DMS53 (cell line): ENCODE data around the gene GRIK2.

Source experiments
- DNase-seq: peaks from one replicate; lab custom pipeline; 2025; lab: John Stamatoyannopoulos, UW

Gene GRIK2

DNA sequence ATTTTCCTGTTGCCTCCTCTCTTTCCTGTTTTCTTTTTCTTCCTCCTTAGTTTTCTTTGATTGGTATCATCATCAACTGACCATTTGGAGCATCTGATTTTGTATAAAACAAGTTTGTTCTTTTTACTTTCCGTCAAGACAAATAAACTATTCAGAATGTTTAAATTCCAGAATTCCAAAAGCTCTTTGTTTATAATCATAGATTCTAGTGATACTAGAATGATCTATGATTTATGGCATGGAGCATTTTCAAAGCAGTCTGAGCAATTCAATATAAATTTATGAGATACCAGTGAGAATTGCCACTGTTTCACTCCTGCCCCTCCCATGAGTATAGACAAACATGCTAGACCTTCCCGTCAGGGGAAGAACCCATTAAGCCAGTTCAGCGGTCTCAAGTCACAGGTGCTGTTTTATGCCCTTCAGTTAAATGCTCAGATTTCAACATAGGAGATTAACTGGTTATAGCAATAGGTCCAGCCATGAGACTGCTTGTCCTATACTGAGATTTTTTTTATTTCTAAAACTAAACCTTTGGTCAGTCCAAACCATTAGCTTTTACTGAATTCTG, 60.7 kb downstream of the GRIK2 start:
- no peak for DNase-seq

DNA sequence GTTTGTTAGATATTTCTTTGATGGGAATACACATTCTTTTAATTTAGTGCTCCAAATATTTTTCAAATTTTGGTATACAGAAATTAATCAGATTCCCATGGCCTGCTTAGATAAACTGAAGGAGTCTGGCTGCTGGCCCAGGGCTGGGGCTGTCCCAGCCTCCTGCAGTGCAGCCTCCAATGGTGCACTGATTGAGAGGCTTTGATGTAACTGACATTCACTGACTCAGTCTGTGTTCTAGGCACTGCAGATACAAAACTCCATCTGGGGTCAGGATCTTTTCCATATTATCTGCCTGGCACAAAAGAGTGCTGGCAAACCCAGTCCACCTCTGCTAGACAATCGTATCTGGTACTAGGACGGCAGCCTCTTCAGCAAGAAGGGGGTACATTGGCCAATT, 64.8 kb downstream of the GRIK2 start:
- no peak for DNase-seq

DNA sequence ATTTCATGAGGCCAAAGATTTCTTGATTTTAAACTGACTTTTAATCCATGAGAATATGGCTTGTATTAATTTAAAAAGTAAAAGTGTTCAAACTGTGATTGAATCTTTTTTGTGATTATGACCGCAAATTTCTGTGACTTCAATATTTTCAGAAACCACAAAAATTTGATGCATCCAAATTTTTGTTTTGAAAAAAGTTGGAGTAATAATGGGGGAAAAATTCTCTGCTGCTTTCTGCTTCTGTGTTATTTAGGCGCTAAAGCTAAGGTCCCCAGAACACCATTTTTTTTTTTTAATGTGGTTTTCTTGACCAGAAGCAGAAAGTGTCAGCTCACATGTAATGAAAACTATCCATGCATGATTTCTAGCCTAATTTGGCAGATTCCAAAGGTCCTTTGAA, 65.3 kb downstream of the GRIK2 start:
- DNase-seq = no peak

DNA sequence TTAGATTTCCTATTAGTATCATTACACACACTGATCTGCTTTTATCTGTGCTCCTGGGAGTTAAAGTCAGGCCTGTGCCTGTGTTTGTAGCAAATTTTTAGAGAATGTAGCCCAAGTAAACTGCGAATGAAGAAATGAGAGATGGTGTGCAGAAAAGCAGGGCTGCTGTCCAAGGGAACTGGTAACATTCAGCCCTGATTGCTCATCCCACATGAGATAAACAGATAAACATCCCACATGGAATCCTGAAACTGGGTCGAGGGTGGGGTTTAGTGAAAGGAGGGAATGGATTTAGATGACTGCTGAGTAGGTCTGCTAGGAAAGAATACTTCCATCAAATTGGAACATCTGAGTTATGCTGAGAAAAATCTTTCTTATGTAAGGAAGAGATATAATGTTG, 69.1 kb downstream of the GRIK2 start:
- DNase-seq = no peak

DNA sequence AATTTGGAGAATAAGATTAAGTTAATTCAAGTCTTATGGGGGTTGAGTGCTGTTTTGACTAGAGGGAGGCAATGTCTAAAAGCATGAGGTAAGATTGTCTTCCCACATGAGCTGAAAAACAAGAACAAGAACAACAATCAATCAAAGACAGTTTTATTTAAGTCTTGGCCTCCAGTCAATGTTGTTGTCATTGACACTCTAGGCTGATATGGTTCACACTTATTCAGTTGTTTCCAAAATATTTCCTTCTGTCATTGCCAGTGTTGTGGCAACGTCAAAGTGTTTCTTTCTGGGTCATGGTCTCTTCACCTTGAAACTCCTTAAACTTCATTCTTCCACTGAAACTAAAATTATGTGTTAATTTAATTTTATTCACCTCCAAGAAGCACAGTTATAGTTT, 72.4 kb downstream of the GRIK2 start:
- DNase-seq = no peak

DNA sequence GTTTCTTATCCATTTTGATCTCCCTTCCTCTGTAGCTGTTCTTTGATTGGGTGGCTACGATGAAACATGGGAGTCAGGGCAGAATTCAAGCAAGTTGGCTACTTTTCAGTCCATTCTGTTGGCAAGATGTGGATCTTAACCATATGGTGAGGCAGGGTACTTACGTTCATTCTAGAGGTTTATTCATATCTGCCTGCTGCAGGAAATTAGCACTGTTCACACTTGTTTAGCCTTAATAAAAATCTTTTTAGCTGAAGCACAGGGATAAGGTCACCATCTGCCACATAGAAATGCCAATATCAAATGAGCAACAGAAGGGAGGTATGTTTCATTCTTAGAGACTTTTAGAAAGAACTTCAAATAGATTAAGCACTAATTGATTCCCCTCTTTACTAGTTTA, 83.9 kb downstream of the GRIK2 start:
- DNase-seq = no peak

DNA sequence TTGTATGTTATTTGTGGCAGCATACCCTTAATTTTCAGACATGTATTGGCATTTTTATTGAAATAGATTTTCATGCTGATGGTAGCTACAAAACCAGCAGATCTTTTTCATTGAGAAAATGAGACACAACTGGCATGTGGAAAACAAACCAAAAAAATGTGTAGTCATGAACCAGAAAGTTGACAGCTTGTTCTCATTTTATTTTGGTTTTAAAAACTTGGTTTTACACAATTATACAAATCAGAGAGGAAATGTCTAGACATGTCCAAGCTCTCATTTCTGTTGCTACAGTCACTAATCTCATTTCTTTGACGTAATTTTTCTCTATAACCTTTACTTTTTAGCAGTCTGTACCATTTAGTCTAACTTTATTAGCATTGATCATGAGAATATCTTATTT, 85.4 kb downstream of the GRIK2 start:
- no peak for DNase-seq

DNA sequence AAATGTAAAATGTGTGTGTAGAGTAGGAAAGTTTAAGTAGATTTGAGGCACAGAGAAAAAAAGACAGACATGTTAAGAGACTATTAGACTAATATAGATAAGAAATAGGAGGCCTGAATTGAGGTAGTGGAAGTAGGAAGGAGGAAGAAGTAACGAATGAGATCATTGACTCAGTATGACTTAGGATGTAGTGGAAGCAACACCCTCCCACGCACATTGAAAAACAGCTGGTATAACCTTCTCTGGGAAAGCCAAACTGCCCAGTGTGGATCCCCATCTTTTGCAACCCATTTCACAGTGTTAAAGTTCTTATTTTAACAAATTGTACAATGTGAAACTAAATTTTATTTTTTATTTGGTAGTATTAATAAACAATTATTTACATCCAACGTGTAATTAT, 89.1 kb downstream of the GRIK2 start:
- no peak for DNase-seq

DNA sequence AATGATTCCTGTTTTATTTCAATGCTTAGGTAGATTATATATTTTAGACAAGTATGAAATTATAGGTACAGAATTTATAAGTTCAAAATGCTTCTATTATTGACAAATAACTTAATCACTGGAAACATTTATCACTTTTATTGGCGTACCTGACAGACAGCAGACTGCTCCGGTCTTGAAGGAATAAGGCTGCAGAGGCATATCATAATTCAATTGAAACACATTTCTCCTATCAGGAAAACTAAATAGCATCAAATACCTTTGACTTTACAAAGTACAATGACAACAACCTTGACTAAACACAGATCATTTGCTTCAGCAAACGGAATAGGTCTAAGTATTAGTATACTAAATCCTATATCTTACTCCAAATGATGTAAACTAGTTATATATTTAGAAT, 91.3 kb downstream of the GRIK2 start:
- DNase-seq = no peak

DNA sequence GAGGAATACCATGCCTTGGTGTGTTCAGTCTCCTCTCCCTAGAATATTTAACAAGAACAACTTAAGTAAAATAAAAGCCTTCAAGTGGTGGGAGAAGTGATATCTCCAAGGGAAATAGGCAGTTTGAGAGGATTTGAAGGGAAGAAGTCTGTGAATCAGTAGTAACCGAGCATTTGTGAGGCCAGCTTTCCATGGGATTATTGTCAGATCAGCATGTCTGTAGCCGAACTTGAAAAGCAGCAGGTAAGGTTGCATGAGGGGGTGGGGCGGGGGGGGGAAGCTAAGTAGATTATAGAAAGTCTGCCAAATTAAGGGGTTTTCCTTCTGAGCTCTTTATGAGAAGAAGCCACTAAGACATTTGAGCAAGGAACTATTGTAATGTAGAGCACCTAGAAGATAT, 92.6 kb downstream of the GRIK2 start:
- no peak for DNase-seq

DNA sequence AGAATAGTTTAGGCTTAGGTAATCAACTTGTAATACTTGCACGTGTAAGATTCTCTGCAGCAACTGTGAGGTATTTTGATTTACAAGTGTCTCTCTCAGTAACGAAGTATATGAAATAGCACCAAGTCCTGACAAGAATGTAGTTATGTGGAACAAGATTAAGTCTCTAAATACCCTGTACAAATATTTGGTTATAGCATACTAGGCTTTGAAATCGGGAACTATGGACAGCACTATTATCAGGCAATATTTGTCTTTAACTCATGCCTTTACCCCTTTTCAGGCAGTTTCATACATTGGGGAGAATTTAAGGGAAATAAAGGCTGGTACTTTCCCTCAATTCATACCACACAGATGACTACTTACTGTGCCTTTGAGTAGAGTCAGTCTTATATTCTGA, 93.2 kb downstream of the GRIK2 start:
- no peak for DNase-seq

DNA sequence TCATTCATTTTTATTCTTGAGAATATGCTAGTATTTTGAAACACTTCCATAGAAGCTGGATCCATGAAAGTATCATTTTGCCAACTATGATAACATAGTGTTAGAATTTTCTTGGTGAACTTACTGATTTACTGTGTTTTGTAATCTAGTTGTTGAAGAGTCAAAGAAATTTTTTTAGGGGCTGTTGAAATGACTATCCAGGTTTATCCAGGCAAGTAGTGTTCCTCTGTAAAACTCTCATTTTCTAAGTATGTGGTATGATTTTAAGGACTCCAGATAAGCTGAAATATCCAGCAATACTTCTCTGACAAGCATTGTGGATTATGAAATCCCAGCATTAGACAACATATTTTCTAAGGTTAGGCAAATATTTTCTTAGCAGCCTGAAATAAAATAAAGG, 95.9 kb downstream of the GRIK2 start:
- DNase-seq = no peak

DNA sequence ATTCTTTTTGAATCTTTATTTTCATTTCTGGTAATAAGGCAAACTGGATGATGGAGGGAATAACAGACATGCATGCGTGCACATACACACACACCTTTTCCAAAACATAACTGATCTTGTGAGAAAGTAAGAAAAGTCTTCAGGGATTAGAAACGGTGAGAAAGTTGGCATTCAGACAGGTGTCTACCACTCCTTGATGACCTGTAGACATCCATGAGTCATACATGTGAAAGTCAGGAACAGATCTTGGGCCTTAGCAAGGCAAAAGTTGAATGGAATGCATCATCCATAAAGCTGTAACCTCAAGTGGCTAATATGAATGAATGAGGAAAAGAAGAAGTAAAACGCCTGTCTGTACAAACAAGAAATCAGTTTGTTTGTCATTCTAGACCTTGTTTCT, 97.3 kb downstream of the GRIK2 start:
- DNase-seq = no peak

DNA sequence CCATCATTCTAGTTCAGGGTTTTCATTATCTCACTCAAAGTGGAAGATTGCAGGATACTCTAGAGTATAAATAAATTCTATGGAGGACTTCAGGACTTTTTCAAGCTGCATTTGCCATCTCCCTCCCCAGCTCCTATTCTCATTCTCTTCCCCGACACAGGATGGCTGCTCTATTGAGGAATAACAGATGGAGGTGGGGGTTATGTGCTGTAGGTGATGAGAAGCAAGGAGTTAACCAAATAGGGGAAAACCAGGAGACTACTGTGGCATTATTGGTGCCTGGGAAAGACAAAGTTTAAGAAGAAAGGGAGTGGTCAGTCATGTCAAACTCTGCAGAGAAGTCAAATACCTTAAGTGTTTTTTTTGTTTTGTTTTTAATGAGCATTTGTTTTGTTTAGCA, 109.3 kb downstream of the GRIK2 start:
- DNase-seq = no peak

DNA sequence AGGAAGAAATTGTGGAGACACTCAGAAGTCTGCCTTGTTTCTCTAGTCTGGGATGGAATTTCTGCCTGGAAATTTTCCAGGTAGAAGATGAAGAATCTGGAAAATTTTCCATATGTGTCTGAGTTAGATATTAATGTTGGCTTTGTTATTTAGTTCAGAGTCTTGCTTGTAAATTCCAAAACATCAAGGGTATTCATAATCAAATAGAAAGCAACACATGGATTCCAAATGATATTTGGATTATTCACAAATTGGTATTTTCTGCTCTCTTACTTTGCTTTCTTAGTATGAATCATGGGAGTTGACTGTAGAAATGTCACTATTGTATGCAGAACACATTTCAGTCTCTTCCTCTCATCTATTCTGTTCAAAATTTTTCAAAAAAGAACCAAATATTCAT, 116.0 kb downstream of the GRIK2 start:
- no peak for DNase-seq

DNA sequence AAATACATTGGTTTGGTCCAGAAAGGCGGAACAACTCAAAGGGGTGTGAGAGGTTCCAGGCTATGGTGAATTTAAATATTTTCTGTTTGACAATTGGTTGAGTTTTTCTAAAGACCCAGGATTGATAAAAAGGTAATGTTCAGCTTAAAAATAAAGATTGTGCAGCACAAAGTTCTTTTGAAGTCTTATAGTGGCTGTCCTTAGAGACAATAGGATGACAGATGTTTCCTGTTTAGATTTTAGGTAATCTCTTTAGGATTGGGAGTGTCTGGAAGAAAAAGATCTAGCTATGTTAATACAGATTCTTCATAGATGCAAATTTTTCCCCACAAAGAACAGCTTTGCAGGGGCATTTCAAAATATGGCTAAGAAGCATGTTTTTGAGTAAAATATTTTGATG, 119.7 kb downstream of the GRIK2 start:
- DNase-seq = no peak

DNA sequence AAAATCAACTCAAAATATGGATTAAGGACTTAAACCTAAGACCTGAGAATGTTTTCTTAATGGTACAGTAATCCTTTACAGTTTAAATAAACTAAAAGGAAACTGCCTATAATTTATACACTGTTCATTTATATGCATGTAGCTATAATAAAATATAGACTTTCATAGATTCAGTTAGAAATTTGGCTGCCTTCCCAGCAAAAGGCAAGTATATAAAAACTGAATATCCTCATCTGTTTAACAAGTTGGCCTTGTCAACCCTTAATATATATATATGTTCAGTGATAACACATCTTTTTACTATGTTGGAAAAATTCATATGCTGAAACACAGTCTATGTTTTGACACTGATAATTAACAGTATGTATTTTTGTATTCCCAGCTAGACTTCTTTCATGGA, 123.1 kb downstream of the GRIK2 start:
- no peak for DNase-seq

DNA sequence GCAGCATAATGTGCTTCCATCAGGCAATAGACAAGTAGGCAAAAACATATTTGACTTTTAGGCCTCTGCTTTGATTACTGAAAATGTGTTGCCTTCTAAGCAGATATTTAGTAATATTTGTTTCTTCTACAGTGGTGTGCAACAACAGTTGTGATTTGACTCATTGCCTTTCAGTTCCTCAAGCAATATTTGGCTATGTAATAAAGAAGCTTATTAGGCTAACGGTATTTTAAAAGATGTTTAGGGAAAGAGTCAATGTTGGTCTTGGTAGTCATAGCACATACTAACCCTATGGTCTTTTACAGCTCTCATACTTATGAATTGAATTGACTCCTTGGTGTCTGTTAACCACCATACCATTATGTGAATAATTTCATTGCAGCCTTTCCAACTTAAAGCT, 124.1 kb downstream of the GRIK2 start:
- DNase-seq = no peak

DNA sequence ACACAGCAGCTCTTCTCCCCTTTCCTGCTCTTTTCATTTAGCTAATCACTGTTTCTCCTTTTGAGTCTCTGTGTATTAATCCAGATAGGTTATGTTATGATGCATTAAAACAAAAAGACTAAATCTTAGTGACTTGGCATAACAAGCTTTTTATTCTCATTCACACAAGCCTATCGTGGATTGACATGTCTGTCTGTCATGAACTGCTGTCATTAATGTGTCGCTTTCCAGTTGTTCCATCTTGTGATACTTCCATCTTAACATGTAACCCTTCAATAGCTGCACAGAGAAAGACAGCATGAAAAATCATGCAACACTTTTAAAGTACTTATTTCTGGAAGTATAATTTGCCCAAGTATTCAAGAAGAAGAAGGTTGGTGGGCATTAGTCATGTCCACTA, 128.7 kb downstream of the GRIK2 start:
- no peak for DNase-seq

DNA sequence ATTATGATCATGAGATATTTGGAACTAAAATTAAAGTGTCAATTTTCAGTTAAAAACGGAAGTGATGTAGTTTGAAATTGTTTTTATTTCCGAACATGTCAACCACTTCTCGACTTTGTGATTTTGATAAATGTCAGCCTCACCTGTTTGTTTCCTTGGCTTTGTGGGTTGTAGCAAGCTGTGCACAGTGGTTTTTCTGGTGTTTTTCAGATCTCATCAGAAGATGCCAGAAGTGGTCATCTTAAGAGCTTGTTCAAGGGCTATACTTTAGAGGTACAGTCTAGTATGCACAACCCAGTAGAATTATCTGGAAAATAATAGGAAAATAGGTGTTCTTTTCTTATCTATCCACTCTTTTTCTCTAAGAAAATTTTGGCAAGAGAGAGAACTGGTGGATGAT, 134.0 kb downstream of the GRIK2 start:
- no peak for DNase-seq

DNA sequence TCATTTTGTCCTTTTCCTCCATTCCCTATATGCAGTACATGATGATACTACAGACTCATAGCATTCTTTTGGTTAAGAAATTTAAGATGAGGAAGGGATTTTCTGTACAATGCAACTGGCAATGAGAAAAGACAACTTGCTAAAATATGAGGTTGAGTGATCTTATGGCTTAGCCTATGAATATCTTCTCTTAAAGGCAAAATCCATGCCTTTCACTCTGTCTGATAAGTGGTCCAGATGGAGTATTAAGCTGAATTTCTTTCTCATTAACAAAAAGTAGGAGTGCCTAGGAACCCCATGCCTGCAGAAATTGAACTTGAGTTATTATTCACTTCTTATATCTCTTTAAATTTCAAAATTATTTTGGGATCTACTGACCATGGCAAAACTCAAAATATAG, 135.3 kb downstream of the GRIK2 start:
- DNase-seq = no peak

DNA sequence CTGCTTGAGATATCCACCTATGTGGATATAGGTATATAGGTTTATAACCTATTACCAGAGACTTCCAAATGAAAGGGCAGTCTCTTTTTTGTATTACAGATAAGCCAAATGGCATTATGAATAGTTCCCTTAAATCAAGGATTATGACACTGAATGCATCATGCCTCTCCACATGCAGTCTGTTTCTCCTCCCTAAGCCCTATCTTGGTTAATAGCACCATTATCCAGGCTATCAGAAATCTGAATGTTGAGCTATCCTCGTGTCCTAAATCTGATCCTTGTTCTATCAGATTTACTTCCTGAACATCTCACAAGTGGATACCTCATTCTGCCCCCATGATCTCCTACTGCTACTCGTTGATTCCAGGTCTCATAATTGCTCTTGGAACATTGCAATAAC, 138.0 kb downstream of the GRIK2 start:
- DNase-seq = no peak

DNA sequence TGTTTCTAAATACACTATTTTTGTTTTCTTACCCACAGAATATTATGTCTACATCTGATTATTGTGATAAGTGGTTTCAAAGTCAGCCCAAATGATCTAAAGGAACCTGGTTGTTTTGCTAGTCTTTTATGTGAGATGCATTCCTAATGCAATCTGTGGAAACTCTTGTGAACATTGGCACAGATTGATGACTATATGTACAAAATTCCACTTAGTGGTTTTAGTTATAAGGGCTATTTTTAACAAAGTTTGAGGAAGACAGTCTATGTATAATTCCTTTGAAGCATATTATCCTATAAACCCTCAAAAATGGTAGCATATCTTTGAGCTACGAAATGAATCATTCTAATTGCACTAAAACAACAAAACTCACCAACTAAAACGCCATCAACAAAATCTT, 140.9 kb downstream of the GRIK2 start:
- no peak for DNase-seq

DNA sequence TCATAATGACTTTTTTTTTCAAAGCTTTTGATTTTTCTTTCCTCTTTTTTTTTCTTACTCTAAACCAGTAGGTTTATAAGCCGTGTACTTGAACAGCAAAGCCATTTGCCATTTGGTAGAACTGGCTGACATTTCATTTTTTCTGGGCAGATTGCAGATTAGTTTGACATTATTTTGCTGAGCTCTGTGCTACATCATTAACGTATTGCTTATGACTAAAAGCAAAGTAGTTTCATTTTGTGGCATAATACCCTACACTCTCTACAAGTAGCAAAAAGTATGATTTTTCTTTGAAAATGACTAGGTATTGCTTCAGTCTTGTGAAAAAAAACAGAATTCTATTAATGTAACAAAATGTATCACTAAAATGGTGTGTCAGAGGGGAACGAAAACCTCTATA, 141.3 kb downstream of the GRIK2 start:
- DNase-seq = no peak

DNA sequence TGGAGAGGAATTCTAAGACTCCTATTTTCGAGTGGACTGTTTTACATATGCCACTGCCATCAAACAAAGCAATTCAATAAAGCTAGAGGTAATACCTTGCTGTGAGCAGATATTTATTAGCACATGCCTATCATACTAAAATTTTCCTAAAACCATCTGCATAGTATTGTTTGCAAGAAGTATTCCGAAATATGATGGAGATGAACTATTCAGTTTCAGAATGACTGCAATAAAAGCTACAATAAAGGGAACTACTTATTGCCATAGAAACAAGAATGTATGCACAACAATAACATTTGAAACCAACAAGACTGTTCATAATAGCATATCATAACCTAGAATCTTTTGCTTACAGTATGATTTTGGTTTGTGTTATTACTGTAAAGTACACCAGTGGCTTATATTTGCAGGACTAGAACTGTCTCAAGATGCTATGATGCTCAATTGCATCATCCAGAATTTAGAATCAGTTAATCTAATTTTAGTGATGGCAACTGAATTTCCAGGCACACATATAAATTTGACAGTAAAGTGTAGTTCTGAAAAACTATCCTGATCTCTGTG, 144.3 kb downstream of the GRIK2 start:
- DNase-seq = peak; percentile 8
